ENCODE measurements around the gene TMEM203.

The TMEM203 gene

DNA sequence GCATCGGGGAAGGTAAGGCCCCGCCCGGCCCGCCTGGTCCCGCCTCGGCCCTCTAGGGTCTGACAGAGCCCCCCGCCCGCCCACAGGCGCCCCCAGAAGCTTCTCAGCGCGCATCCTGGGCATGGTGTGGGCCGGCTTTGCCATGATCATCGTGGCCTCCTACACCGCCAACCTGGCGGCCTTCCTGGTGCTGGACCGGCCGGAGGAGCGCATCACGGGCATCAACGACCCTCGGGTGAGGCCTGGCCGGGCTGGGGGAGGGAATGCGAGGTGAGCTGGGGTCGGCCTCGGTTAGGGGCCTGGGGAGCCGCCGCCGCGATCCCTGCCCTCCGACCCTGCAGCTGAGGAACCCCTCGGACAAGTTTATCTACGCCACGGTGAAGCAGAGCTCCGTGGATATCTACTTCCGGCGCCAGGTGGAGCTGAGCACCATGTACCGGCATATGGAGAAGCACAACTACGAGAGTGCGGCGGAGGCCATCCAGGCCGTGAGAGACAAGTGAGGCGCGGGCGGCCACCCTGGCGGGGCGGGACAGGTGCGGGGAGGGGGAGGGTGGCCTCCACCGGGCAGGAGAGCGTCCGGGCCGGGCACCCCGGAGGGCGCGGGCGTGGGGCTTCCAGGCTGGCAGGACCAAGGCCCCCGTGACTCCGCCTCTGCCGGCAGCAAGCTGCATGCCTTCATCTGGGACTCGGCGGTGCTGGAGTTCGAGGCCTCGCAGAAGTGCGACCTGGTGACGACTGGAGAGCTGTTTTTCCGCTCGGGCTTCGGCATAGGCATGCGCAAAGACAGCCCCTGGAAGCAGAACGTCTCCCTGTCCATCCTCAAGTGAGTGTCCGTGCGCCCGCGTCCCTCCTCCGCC is 42.7 kb downstream of the TMEM203 start:
- peak; percentile 17 for DNase-seq (ENCODE audit: low read depth)
- Histone ChIP-seq H3K4me1 (ENCODE audit: control insufficient read depth, insufficient read depth, low read length) (no peaks in the 10 kb centered on the region), H3K9me3 (ENCODE audit: control insufficient read depth, low read length) (no peaks in the 10 kb centered on the region), H3K36me3 (ENCODE audit: control insufficient read depth, insufficient read depth, low read length, severe bottlenecking) (no peaks in the 10 kb centered on the region), H3K9ac (ENCODE audit: low read length) (no peak overlapping the region), H3K27me3 (replicated peaks; ENCODE audit: control insufficient read depth, insufficient read depth, low read length) (peaks cover 55% of the 10 kb centered on the region), H3K4me3 (ENCODE audit: low read length) (no peak overlapping the region)

DNA sequence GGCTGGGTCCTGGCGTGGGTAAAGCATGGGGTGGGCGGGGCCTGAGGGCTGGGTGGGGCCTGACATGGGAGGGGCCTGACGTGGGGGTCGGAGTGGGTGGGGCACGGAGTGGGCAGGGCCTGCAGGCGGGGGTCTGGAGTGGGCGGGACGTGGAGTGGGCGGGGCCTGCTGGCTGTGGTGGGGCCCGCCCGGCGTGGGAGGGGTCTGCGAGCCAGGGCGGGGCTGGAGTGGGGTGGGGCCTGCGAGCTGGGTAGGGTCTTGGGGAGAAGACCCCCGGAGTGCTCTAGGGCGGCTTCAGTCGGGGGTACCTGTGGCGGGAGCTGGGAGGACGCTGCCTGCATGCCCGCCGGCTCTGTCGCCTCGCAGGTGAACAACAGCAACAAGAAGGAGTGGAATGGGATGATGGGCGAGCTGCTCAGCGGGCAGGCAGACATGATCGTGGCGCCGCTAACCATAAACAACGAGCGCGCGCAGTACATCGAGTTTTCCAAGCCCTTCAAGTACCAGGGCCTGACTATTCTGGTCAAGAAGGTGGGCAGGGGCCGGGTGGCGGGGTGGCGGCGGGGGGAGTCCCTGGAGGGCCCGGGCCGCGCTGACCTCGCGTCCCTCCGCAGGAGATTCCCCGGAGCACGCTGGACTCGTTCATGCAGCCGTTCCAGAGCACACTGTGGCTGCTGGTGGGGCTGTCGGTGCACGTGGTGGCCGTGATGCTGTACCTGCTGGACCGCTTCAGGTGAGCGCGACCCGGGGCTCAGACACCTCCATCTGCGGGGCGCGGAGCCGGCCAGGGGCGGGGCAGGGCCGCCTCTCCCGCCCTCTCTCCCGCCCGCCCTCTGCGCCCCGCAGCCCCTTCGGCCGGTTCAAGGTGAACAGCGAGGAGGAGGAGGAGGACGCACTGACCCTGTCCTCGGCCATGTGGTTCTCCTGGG is 43.6 kb downstream of the TMEM203 start:
- H3K9ac ChIP-seq (ENCODE audit: low read length) = no peak overlapping the region
- DNase-seq (ENCODE audit: low read depth) = no peak
- H3K9me3 ChIP-seq (ENCODE audit: control insufficient read depth, low read length) = no peaks in the 10 kb centered on the region
- H3K4me1 ChIP-seq (ENCODE audit: control insufficient read depth, insufficient read depth, low read length) = no peaks in the 10 kb centered on the region
- no peaks in the 10 kb centered on the region for H3K36me3 ChIP-seq (ENCODE audit: control insufficient read depth, insufficient read depth, low read length, severe bottlenecking)
- H3K4me3 ChIP-seq (ENCODE audit: low read length) = no peak overlapping the region
- H3K27me3 ChIP-seq (replicated peaks; ENCODE audit: control insufficient read depth, insufficient read depth, low read length) = peaks cover 59% of the 10 kb centered on the region

DNA sequence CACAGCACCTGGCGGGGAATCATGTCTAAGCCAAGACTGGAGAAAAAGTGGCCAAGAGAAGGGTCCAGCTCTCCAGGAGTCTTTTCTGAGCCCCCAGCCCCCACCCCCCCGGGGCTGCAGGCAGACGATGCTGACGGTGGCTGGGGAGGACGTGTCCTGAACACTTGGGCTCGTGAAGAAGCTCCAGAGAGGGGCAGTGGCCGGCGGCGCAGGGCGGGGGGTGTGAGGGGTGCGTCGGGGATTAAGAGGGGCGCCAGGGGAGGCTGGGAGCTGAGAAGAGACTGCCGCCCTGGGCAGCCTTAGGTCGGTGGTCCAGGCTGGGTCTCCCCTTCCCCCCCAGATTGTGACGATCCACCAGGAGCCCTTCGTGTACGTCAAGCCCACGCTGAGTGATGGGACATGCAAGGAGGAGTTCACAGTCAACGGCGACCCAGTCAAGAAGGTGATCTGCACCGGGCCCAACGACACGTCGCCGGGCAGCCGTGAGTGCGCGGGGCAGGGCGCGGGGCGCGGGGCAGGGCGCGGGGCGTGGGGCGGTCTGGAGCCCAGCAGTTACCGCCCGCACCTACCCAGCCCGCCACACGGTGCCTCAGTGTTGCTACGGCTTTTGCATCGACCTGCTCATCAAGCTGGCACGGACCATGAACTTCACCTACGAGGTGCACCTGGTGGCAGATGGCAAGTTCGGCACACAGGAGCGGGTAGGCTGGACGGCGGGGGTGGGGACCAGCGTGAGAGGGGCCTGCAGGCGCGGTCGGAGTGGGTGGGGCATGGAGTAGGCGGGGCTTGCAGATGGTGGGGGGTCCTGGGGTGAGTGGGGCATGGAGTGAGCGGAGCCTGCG is 44.5 kb downstream of the TMEM203 start:
- no peak overlapping the region for H3K4me3 ChIP-seq (ENCODE audit: low read length)
- H3K9ac ChIP-seq (ENCODE audit: low read length) = no peak overlapping the region
- no peaks in the 10 kb centered on the region for H3K9me3 ChIP-seq (ENCODE audit: control insufficient read depth, low read length)
- H3K4me1 ChIP-seq (ENCODE audit: control insufficient read depth, insufficient read depth, low read length) = no peaks in the 10 kb centered on the region
- H3K36me3 ChIP-seq (ENCODE audit: control insufficient read depth, insufficient read depth, low read length, severe bottlenecking) = no peaks in the 10 kb centered on the region
- H3K27me3 ChIP-seq (replicated peaks; ENCODE audit: control insufficient read depth, insufficient read depth, low read length) = peaks cover 58% of the 10 kb centered on the region
- DNase-seq (ENCODE audit: low read depth) = no peak

- no peak overlapping the region for H3K9ac ChIP-seq (ENCODE audit: low read length)
- no peaks in the 10 kb centered on the region for H3K36me3 ChIP-seq (ENCODE audit: control insufficient read depth, insufficient read depth, low read length, severe bottlenecking)
- no peak for DNase-seq (ENCODE audit: low read depth)
- H3K4me1 ChIP-seq (ENCODE audit: control insufficient read depth, insufficient read depth, low read length) = no peaks in the 10 kb centered on the region
- H3K9me3 ChIP-seq (ENCODE audit: control insufficient read depth, low read length) = no peaks in the 10 kb centered on the region
- H3K4me3 ChIP-seq (ENCODE audit: low read length) = no peak overlapping the region
- H3K27me3 ChIP-seq (replicated peaks; ENCODE audit: control insufficient read depth, insufficient read depth, low read length) = peaks cover 61% of the 10 kb centered on the region
Measured at GRCh38 chr9:137160054-137160425, 45.4 kb downstream of the TMEM203 start.

DNA sequence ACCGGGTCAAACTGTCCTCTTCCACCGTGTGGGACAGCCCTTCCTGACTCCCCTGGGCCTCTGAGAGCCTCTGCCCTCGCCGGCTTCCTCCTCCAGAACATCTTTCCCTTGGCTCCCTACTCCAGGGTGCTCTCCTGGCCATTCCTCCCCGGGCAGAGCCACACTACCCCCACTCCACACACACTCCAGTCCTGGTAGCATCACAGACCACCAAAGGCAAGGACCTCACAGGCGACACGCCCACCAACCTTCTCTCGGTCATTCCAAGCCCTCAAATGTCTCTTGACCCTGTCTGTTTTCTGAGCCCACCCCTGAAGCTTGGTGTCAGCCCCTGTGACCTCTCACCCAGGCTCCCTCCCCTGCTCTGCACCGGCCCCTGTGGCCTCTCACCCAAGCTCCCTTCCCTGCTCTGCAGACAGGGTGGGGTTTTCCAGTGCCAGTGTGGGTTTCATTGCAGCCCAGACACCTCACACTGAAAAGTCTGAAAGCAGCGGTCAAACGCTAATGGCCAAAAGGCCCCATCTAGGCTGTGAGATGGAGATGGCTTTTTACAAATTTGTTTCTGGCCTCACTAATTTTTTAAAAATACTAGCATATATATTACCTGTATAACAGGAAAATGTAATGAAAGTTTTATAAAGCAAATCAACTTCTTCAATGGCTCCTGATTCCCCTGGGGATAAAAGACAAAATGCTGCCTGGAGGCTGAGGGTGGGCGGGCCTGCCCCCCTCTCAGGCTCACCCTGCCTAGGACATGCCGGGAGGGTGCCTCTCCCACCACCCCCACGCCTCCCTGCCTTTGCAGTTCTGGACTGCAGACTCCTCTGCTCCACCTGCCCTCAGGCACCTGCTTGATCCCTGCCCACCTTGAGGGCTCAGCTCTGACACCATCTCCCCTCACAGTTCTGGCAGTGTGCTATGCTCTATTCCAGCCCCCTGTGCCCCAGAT is 46.1 kb downstream of the TMEM203 start:
- H3K36me3 ChIP-seq (ENCODE audit: control insufficient read depth, insufficient read depth, low read length, severe bottlenecking) = no peaks in the 10 kb centered on the region
- DNase-seq (ENCODE audit: low read depth) = no peak

GRCh38 chr9:137158625-137159024 is 46.8 kb downstream of the TMEM203 start:
- no peaks in the 10 kb centered on the region for H3K36me3 ChIP-seq (ENCODE audit: control insufficient read depth, insufficient read depth, low read length, severe bottlenecking)
- no peak for DNase-seq (ENCODE audit: low read depth)

More for the DNA sequence above, 46.1 kb downstream of the TMEM203 start:
- H3K4me3 ChIP-seq (ENCODE audit: low read length) = no peak overlapping the region
- H3K27me3 ChIP-seq (replicated peaks; ENCODE audit: control insufficient read depth, insufficient read depth, low read length) = peaks cover 56% of the 10 kb centered on the region
- no peaks in the 10 kb centered on the region for H3K4me1 ChIP-seq (ENCODE audit: control insufficient read depth, insufficient read depth, low read length)
- H3K9ac ChIP-seq (ENCODE audit: low read length) = no peak overlapping the region
- no peaks in the 10 kb centered on the region for H3K9me3 ChIP-seq (ENCODE audit: control insufficient read depth, low read length)

GRCh38 chr9:137157618-137158415 is 47.6 kb downstream of the TMEM203 start:
- H3K4me3 ChIP-seq (ENCODE audit: low read length) = no peak overlapping the region
- no peaks in the 10 kb centered on the region for H3K4me1 ChIP-seq (ENCODE audit: control insufficient read depth, insufficient read depth, low read length)
- no peak for DNase-seq (ENCODE audit: low read depth)

More at GRCh38 chr9:137158625-137159024, 46.8 kb downstream of the TMEM203 start:
- Histone ChIP-seq H3K4me3 (ENCODE audit: low read length) (no peak overlapping the region), H3K27me3 (replicated peaks; ENCODE audit: control insufficient read depth, insufficient read depth, low read length) (peaks cover 50% of the 10 kb centered on the region), H3K9ac (ENCODE audit: low read length) (no peak overlapping the region), H3K9me3 (ENCODE audit: control insufficient read depth, low read length) (no peaks in the 10 kb centered on the region), H3K4me1 (ENCODE audit: control insufficient read depth, insufficient read depth, low read length) (no peaks in the 10 kb centered on the region)

DNA sequence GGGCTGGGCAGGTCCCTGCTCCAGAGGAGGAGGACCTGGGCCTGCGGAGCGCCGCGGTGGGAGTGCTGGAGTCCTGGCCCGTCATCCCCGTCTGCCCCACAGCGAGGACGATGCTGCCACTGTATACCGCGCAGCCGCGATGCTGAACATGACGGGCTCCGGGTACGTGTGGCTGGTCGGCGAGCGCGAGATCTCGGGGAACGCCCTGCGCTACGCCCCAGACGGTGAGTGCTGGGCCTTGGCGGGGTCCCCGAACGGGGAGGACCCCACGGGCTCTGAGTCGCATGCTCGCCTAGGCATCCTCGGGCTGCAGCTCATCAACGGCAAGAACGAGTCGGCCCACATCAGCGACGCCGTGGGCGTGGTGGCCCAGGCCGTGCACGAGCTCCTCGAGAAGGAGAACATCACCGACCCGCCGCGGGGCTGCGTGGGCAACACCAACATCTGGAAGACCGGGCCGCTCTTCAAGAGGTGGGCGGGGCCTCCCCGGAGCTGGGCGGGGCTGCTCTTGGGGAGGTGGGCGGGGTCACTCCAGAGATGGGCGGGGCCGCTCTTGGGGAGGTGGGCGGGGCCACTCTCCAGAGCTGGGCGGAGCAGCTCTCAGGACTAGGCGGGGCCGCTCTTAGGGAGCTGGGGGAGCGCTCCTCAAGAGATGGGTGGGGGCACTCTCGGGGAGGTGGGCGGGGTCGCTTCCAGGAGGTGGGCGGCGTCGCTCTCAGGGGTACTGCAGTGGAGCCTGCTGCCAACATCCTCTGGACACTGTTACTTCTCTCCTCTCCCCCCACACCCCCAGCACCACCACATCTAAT is 48.7 kb downstream of the TMEM203 start:
- no peaks in the 10 kb centered on the region for H3K36me3 ChIP-seq (ENCODE audit: control insufficient read depth, insufficient read depth, low read length, severe bottlenecking)
- peak overlapping the region; percentile 38 for H3K4me3 ChIP-seq (ENCODE audit: low read length)
- H3K9ac ChIP-seq (ENCODE audit: low read length) = no peak overlapping the region
- H3K4me1 ChIP-seq (ENCODE audit: control insufficient read depth, insufficient read depth, low read length) = no peaks in the 10 kb centered on the region
- peaks cover 45% of the 10 kb centered on the region for H3K27me3 ChIP-seq (replicated peaks; ENCODE audit: control insufficient read depth, insufficient read depth, low read length)
- H3K9me3 ChIP-seq (ENCODE audit: control insufficient read depth, low read length) = no peaks in the 10 kb centered on the region
- DNase-seq (ENCODE audit: low read depth) = peak; percentile 64

More at GRCh38 chr9:137157618-137158415, 47.6 kb downstream of the TMEM203 start:
- H3K27me3 ChIP-seq (replicated peaks; ENCODE audit: control insufficient read depth, insufficient read depth, low read length) = peaks cover 47% of the 10 kb centered on the region
- H3K36me3 ChIP-seq (ENCODE audit: control insufficient read depth, insufficient read depth, low read length, severe bottlenecking) = no peaks in the 10 kb centered on the region
- no peak overlapping the region for H3K9ac ChIP-seq (ENCODE audit: low read length)
- H3K9me3 ChIP-seq (ENCODE audit: control insufficient read depth, low read length) = no peaks in the 10 kb centered on the region

Measured in adipocyte (in vitro differentiated cells).